Measurements from ENCODE around the gene RAPGEF1. TPM values are rescaled to one million over a fixed set of nuclear protein-coding genes. Genes with fewer than 3 reads are reported as not detected.

The RAPGEF1 gene
- total and polyA plus RNA-seq, 7 donors, result 14.4 to 58.2 (median 45.3) TPM

DNA sequence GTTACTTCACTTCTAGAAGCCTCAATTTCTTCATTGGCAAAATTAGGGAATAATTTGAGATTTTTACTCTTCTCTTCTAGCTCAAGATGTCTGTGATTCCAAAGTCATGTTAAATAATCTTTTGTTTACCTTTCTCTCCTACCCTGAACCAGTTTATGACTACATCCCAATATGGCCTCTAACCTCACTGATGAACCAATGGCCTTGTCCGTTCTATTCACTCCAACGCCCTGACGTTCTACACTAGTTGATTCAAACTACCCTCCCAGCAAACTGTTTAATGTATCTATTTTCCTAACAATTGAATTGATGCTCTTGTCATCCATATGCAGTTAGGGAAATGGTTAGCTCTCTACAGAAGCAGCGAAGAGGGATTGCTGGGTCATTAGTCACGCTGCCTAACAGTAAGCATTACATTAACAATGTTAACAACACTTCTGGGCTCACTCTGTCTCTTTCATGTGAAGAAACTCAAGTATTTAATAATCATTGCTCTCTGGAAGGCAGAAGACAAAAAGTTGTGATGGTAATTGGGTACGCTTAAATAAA is 38.0 kb downstream of the RAPGEF1 start:
- TF ChIP-seq POLR2AphosphoS5 (IDR thresholded peaks at IDR 0.05), result no peak
- TF ChIP-seq CTCF (IDR thresholded peaks at IDR 0.05), result no peak
- no peak for TF ChIP-seq POLR2A (IDR thresholded peaks at IDR 0.05)
- no peak for TF ChIP-seq EP300 (IDR thresholded peaks at IDR 0.05)
- Histone ChIP-seq H3K4me3 (no peak overlapping the region), H3K36me3 (no peaks in the 10 kb centered on the region), H3K27ac (peak overlapping the region in 3 of 4 donors; percentile 11 to 60 (median 44)), H3K4me1 (peaks cover 0 to 76% (median 55%) of the 10 kb centered on the region in 4 donors), H3K9me3 (no peaks in the 10 kb centered on the region), H3K27me3 (no peaks in the 10 kb centered on the region)
- intact Hi-C loops (cut with DNase I), result no loop called here
- DNase-seq, result no peak
- WGBS, 2 donors, result 87 to 88% methylated on average over 6 of the region's 6 CpGs

GRCh38 chr9:131701436-131701781 is 38.5 kb downstream of the RAPGEF1 start:
- Histone ChIP-seq H3K27ac (peak overlapping the region in 3 of 4 donors; percentile 11 to 60 (median 44)), H3K27me3 (no peaks in the 10 kb centered on the region), H3K4me3 (no peak overlapping the region), H3K4me1 (peaks cover 0 to 79% (median 58%) of the 10 kb centered on the region in 4 donors), H3K9me3 (no peaks in the 10 kb centered on the region), H3K36me3 (no peaks in the 10 kb centered on the region)
- WGBS, 2 donors, result 94% methylated on average over 1 of the region's 1 CpG
- intact Hi-C loops (cut with DNase I), result no loop called here
- no peak for DNase-seq
- TF ChIP-seq CTCF (IDR thresholded peaks at IDR 0.05) (no peak), POLR2A (IDR thresholded peaks at IDR 0.05) (no peak), POLR2AphosphoS5 (IDR thresholded peaks at IDR 0.05) (no peak), EP300 (IDR thresholded peaks at IDR 0.05) (no peak)

DNA sequence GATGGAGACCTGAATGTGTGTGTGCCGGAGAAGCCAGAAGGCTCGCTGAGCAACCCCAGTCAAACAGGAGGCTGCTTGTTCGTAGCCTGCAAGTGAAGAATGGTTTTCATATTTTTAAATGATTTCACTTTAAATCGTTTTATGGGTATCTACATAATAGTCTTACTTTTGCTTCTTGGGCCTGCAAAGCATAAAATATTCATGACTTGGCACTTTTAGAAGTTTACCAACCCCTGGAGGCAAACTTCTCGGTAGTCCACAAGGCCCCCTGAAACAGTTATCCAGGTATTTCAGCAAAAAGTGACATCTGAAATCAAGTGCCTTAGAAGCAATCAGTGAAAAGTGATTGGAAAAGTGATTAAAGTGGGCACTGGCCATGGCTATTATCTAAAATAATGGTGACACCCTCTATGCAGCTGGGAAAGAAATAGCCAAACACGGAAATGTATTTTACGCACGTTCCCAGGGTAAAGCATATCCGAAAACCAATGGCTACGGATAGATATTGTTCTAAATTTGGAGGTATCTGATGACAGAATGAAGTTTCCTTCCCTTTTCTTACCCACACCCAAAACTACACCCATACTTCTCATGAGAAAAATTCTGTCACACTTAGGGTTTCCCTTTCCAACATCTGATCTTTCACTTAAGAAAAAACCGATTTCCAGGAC is 39.0 kb downstream of the RAPGEF1 start:
- intact Hi-C loops (cut with DNase I), result no loop called here
- Histone ChIP-seq H3K4me3 (no peak overlapping the region), H3K27me3 (no peaks in the 10 kb centered on the region), H3K36me3 (no peaks in the 10 kb centered on the region), H3K4me1 (peaks cover 0 to 83% (median 58%) of the 10 kb centered on the region in 4 donors), H3K9me3 (no peaks in the 10 kb centered on the region), H3K27ac (peak overlapping the region in 1 of 4 donors; percentile 60)
- WGBS, 2 donors, result 72 to 91% methylated on average over 11 of the region's 11 CpGs
- TF ChIP-seq CTCF (IDR thresholded peaks at IDR 0.05), result no peak
- peak in 1 of 4 donors; percentile 18 for TF ChIP-seq EP300 (IDR thresholded peaks at IDR 0.05)
- no peak for DNase-seq

DNA sequence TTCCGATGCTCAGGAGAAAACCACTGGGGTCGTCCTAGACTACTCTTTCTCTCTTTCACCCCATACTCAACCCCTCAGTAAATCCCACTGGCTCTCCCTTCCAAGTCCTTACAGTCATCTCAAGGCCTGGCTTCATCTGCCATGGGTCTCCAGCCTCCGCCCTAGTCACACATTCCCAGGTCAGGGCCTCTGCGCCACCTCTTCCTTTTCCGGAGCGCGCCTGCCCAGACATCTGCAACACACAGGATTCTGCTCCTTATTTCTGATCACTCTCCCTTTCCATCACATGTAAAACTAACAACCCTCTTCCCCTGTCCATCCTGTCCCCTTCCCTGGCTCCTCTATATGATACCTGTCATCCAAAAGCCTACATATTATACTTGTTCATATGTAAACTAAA is 39.8 kb downstream of the RAPGEF1 start:
- no peak for DNase-seq
- intact Hi-C loops (cut with DNase I), result no loop called here
- Histone ChIP-seq H3K4me3 (no peak overlapping the region), H3K36me3 (no peaks in the 10 kb centered on the region), H3K27me3 (no peaks in the 10 kb centered on the region), H3K4me1 (peaks cover 0 to 82% (median 57%) of the 10 kb centered on the region in 4 donors), H3K9me3 (no peaks in the 10 kb centered on the region), H3K27ac (peak overlapping the region in 2 of 4 donors; percentile 24 to 60)
- TF ChIP-seq CTCF (IDR thresholded peaks at IDR 0.05), result no peak
- TF ChIP-seq POLR2A (IDR thresholded peaks at IDR 0.05), result no peak
- no peak for TF ChIP-seq EP300 (IDR thresholded peaks at IDR 0.05)
- TF ChIP-seq POLR2AphosphoS5 (IDR thresholded peaks at IDR 0.05), result no peak
- 94 to 97% methylated on average over 7 of the region's 7 CpGs for WGBS, 2 donors

All from sigmoid colon (tissue), 7 donors.